ENCODE measurements around the gene DGKQ.
A peak's percentile ranks its signal among the peaks of the same experiment; 100 is the strongest.
"Not testable (repeated sequence)": the region's sequence is repeated elsewhere in the genome, so short reads cannot be mapped to it uniquely, and the experiment has no call there.

The DGKQ gene

GRCh38 chr4:984336-985054 is 11.1 kb upstream of the DGKQ start:
- no peak for DNase-seq

- DNase-seq, result no peak
Observed at GRCh38 chr4:982814-983213, 9.4 kb upstream of the DGKQ start.

GRCh38 chr4:982291-982690 is 8.9 kb upstream of the DGKQ start:
- no peak for DNase-seq

GRCh38 chr4:978957-979701 is 5.8 kb upstream of the DGKQ start:
- no peak for DNase-seq

- not testable (repeated sequence) for DNase-seq
Observed at GRCh38 chr4:976016-976415, 2.6 kb upstream of the DGKQ start.

- no peak for DNase-seq
Observed at GRCh38 chr4:974668-975067, 1.3 kb upstream of the DGKQ start.

GRCh38 chr4:972651-973424 is 531 bp downstream of the DGKQ start:
- DNase-seq, result peak in 6 of 56 donors; percentile 13 to 47 (median 30)

- no peak for DNase-seq
Observed at GRCh38 chr4:971666-972500, 1.5 kb downstream of the DGKQ start.

GRCh38 chr4:970854-971520 is 2.4 kb downstream of the DGKQ start:
- no peak for DNase-seq

- DNase-seq, result no peak
Observed at GRCh38 chr4:970046-970745, 3.2 kb downstream of the DGKQ start.

GRCh38 chr4:968621-969394 is 4.6 kb downstream of the DGKQ start:
- no peak for DNase-seq

- no peak for DNase-seq
Observed at GRCh38 chr4:968221-968620, 5.1 kb downstream of the DGKQ start.

GRCh38 chr4:967113-968104 is 6.0 kb downstream of the DGKQ start:
- DNase-seq, result no peak

- no peak for DNase-seq
Observed at GRCh38 chr4:966266-967112, 6.9 kb downstream of the DGKQ start.

- DNase-seq, result no peak
Observed at GRCh38 chr4:965766-966134, 7.6 kb downstream of the DGKQ start.

GRCh38 chr4:965048-965765 is 8.2 kb downstream of the DGKQ start:
- no peak for DNase-seq
